ENCODE data around the gene COX6B2. TPM values are rescaled to one million over a fixed set of nuclear protein-coding genes. Genes with fewer than 3 reads are reported as not detected.

The COX6B2 gene
- total RNA-seq, 4 donors from 2014 or later = 0.14 to 4.6 TPM; not detected in 2

- no peaks in the 10 kb centered on the region for H3K27me3 ChIP-seq
- no peak for DNase-seq
- peaks cover 0 to 11% of the 10 kb centered on the region in 2 donors for H3K4me1 ChIP-seq
- no peak for TF ChIP-seq POLR2A (IDR thresholded peaks at IDR 0.05)
- intact Hi-C loops (cut with DNase I; ENCODE audit: low total_unique reads) = no loop called here
- no peaks in the 10 kb centered on the region for H3K36me3 ChIP-seq
- no peak overlapping the region for H3K4me3 ChIP-seq
- no peaks in the 10 kb centered on the region for H3K9me3 ChIP-seq
- H3K27ac ChIP-seq = no peak overlapping the region
Observed at GRCh38 chr19:55344444-55344843, 10.1 kb downstream of the COX6B2 start.

GRCh38 chr19:55341595-55342531, 12.7 kb downstream of the COX6B2 start:
- Histone ChIP-seq H3K36me3 (no peaks in the 10 kb centered on the region), H3K4me1 (peaks cover 0 to 11% of the 10 kb centered on the region in 2 donors), H3K27me3 (no peaks in the 10 kb centered on the region), H3K27ac (no peak overlapping the region), H3K9me3 (no peaks in the 10 kb centered on the region), H3K4me3 (no peak overlapping the region)
- intact Hi-C loops (cut with DNase I; ENCODE audit: low total_unique reads) = no loop called here
- no peak for DNase-seq
- TF ChIP-seq CTCF (IDR thresholded peaks at IDR 0.05) (no peak), POLR2A (IDR thresholded peaks at IDR 0.05) (no peak)

- intact Hi-C loops (cut with DNase I; ENCODE audit: low total_unique reads) = no loop called here
- Histone ChIP-seq H3K27me3 (no peaks in the 10 kb centered on the region), H3K4me1 (peaks cover 0 to 11% of the 10 kb centered on the region in 2 donors), H3K27ac (peak overlapping the region; percentile 32 to 94), H3K9me3 (no peaks in the 10 kb centered on the region), H3K4me3 (peak overlapping the region; percentile 78 to 80), H3K36me3 (no peaks in the 10 kb centered on the region)
- peak; percentile 71 to 72 for DNase-seq
- TF ChIP-seq CTCF (IDR thresholded peaks at IDR 0.05) (no peak), POLR2A (IDR thresholded peaks at IDR 0.05) (no peak)
Observed at GRCh38 chr19:55341171-55341588, 13.3 kb downstream of the COX6B2 start.

GRCh38 chr19:55340784-55341147, 13.8 kb downstream of the COX6B2 start:
- Histone ChIP-seq H3K4me3 (peak overlapping the region; percentile 78 to 80), H3K27me3 (no peaks in the 10 kb centered on the region), H3K36me3 (no peaks in the 10 kb centered on the region), H3K27ac (peak overlapping the region; percentile 32 to 94), H3K9me3 (no peaks in the 10 kb centered on the region), H3K4me1 (peaks cover 0 to 11% of the 10 kb centered on the region in 2 donors)
- intact Hi-C loops (cut with DNase I; ENCODE audit: low total_unique reads) = no loop called here
- no peak for DNase-seq
- TF ChIP-seq POLR2A (IDR thresholded peaks at IDR 0.05) (no peak), CTCF (IDR thresholded peaks at IDR 0.05) (no peak)

GRCh38 chr19:55339889-55340783, 14.4 kb downstream of the COX6B2 start:
- H3K9me3 ChIP-seq = no peaks in the 10 kb centered on the region
- TF ChIP-seq CTCF (IDR thresholded peaks at IDR 0.05) = no peak
- TF ChIP-seq POLR2A (IDR thresholded peaks at IDR 0.05) = no peak
- peaks cover 0 to 11% of the 10 kb centered on the region in 2 donors for H3K4me1 ChIP-seq
- intact Hi-C loops (cut with DNase I; ENCODE audit: low total_unique reads) = no loop called here
- DNase-seq = no peak
- H3K4me3 ChIP-seq = peak overlapping the region; percentile 78 to 80
- no peaks in the 10 kb centered on the region for H3K27me3 ChIP-seq
- H3K27ac ChIP-seq = peak overlapping the region; percentile 90 to 94
- H3K36me3 ChIP-seq = no peaks in the 10 kb centered on the region

Measured in uterus (tissue), 4 donors.